Endothelial cell of umbilical vein (primary cell): ENCODE results near the gene ARRB1. TPM values are rescaled to one million over a fixed set of nuclear protein-coding genes. Genes with fewer than 3 reads are reported as not detected.

Experiments used
- BruUV-seq: library from RNA; stranded (reverse); fragments of 400-500 nt; replicated peaks from 2 replicates; lab custom pipeline; 2021; lab: Mats Ljungman, UMichigan
- CTCF ChIA-PET: fragments of 300-600, 350-600 bp; sonication (Branson Sonifier 250); formaldehyde crosslinking; loops from one replicate; lab custom pipeline; 2021; ENCODE audit warnings: antibody characterized with exemption, inconsistent platforms; lab: Charles Lee
- POLR2A ChIA-PET: fragments of 300-600, 350-600 bp; sonication (Branson Sonifier 250); formaldehyde crosslinking; loops from one replicate; lab custom pipeline; 2021; ENCODE audit warnings: antibody characterized with exemption, inconsistent platforms; lab: Charles Lee
- DNase-seq: peaks from one replicate; pipeline ENCODE4 v3.0.0-alpha.2; 2011; ENCODE audit warnings: low read depth, low spot score
- FAIRE-seq: peaks from 2 replicates; lab custom pipeline; 2011; peaks lifted over from hg19 to GRCh38; lab: Jason Lieb, UNC
- H2AFZ ChIP-seq: 2 replicates; pipeline ENCODE4 v1.6.0; 2012; ENCODE audit warnings: low read depth, low read length, control low read depth, inconsistent platforms
- H3K27ac ChIP-seq: 2 replicates; pipeline ENCODE4 v1.5.1; 2011; ENCODE audit warnings: low read depth, mild to moderate bottlenecking, control low read depth, low read length, moderate library complexity; ENCODE audit not compliant: insufficient read depth
- H3K27me3 ChIP-seq, 2 experiments: 2 replicates each; pipeline versions ENCODE4 v1.6.0 to v1.6.1; 2011; ENCODE audit warnings: low read length in 2 of 2, mixed read lengths in 1 of 2; ENCODE audit not compliant: control insufficient read depth in 2 of 2, insufficient read depth in 2 of 2
- H3K36me3 ChIP-seq, 2 experiments: 2 replicates in 1 of 2; 3 replicates in 1 of 2; pipeline ENCODE4 v1.5.1; 2011; ENCODE audit warnings: low read length in 2 of 2, mild to moderate bottlenecking in 1 of 2, moderate library complexity in 1 of 2; ENCODE audit not compliant: control insufficient read depth in 2 of 2, insufficient read depth in 2 of 2; ENCODE audit errors: extremely low read depth in 1 of 2
- H3K4me1 ChIP-seq: 3 replicates; pipeline ENCODE4 v1.5.1; 2011; ENCODE audit warnings: mild to moderate bottlenecking, low read length; ENCODE audit not compliant: control insufficient read depth, insufficient read depth; ENCODE audit errors: extremely low read depth
- H3K4me2 ChIP-seq: 2 replicates; pipeline ENCODE4 v1.6.1; 2011; ENCODE audit warnings: low read length, control low read depth, mixed read lengths; ENCODE audit not compliant: insufficient read depth
- H3K4me3 ChIP-seq, 3 experiments: fragments of 200-600 bp in 1 of 3; sonication (generic), shearing (Covaris generic) in 1 of 3; replicated peaks in 1 of 3; 2 replicates each; pipeline ENCODE4 v1.5.1; 2011 to 2016; ENCODE audit warnings: control low read depth in 3 of 3, low read length in 3 of 3, mild to moderate bottlenecking in 2 of 3, inconsistent platforms in 1 of 3, low read depth in 1 of 3, moderate library complexity in 1 of 3; ENCODE audit not compliant: insufficient read depth in 1 of 3
- H3K79me2 ChIP-seq: 2 replicates; pipeline ENCODE4 v1.6.0; 2012; ENCODE audit warnings: low read length, inconsistent platforms; ENCODE audit not compliant: control insufficient read depth, insufficient read depth
- H3K9ac ChIP-seq: replicated peaks from 2 replicates; pipeline ENCODE3; 2011; ENCODE audit warnings: low read length, control low read depth; ENCODE audit not compliant: insufficient read depth; ENCODE audit errors: extremely low read depth
- H3K9me1 ChIP-seq: replicated peaks from 3 replicates; pipeline ENCODE4 v1.6.0; 2011; ENCODE audit warnings: mild to moderate bottlenecking, low read length; ENCODE audit not compliant: control insufficient read depth, insufficient read depth; ENCODE audit errors: extremely low read depth
- H3K9me3 ChIP-seq: replicated peaks from 2 replicates; pipeline ENCODE4 v1.5.1; 2012; ENCODE audit warnings: low read length, inconsistent platforms; ENCODE audit not compliant: control insufficient read depth, insufficient read depth
- H4K20me1 ChIP-seq: replicated peaks from 2 replicates; pipeline ENCODE3; 2011; ENCODE audit warnings: mild to moderate bottlenecking, low read length; ENCODE audit not compliant: control insufficient read depth, insufficient read depth; ENCODE audit errors: extremely low read depth
- CTCF ChIP-seq, 2 donors: IDR thresholded peaks; 1 replicate in 1 of 2; 2 replicates in 1 of 2; pipeline ENCODE4 v1.5.1; 2011; ENCODE audit warnings: low read length in 2 of 2, mild to moderate bottlenecking in 2 of 2, moderate library complexity in 2 of 2, control low read depth in 1 of 2, inconsistent platforms in 1 of 2, low read depth in 1 of 2; ENCODE audit not compliant: insufficient read depth in 1 of 2; ENCODE audit errors: extremely low read depth in 1 of 2
- EZH2 ChIP-seq: IDR thresholded peaks from 2 replicates; pipeline ENCODE4 v1.6.1; 2012; ENCODE audit warnings: borderline replicate concordance, low read depth, mild to moderate bottlenecking, moderate library complexity, low read length, inconsistent platforms; ENCODE audit not compliant: severe bottlenecking
- FOS ChIP-seq: IDR thresholded peaks from 2 replicates; pipeline ENCODE4 v1.6.1; 2011; ENCODE audit warnings: mild to moderate bottlenecking, low read length, moderate library complexity, borderline replicate concordance; ENCODE audit not compliant: insufficient read depth
- GATA2 ChIP-seq: IDR thresholded peaks from 2 replicates; pipeline ENCODE4 v1.7.0; 2011; ENCODE audit warnings: low read depth, mild to moderate bottlenecking, moderate library complexity, mixed read lengths, low read length; ENCODE audit not compliant: insufficient read length, insufficient read depth
- JUN ChIP-seq: IDR thresholded peaks from 2 replicates; pipeline ENCODE4 v1.6.1; 2011; ENCODE audit warnings: borderline replicate concordance, low read depth; ENCODE audit not compliant: insufficient read length, insufficient read depth
- MAX ChIP-seq: IDR thresholded peaks from 2 replicates; pipeline ENCODE4 v1.6.1; 2011; ENCODE audit not compliant: insufficient read depth, insufficient read length
- MYC ChIP-seq: IDR thresholded peaks from one replicate; pipeline ENCODE4 v1.6.1; 2011; ENCODE audit warnings: mild to moderate bottlenecking, low read depth, low read length
- POLR2A ChIP-seq: IDR thresholded peaks from 2 replicates; pipeline ENCODE4 v1.6.1; 2012; ENCODE audit warnings: low read depth, mild to moderate bottlenecking, control low read depth, low read length
- POLR2AphosphoS5 ChIP-seq: IDR thresholded peaks from 2 replicates; pipeline ENCODE4 v1.6.1; 2012; ENCODE audit warnings: low read depth, mild to moderate bottlenecking, control low read depth, low read length, moderate library complexity; ENCODE audit not compliant: insufficient read depth
- dilution Hi-C: fragments of 300-500 bp; cut with MboI; formaldehyde crosslinking; loops from one replicate; pipeline ENCODE4 v1.15.0; 2019; ENCODE audit warnings: low sequenced_read_pairs; ENCODE audit not compliant: extremely low pct_ligation_motif_present
- intact Hi-C: fragments of 100-400 bp; cut with micrococcal nuclease; formaldehyde crosslinking; loops from one replicate; pipeline ENCODE4 v1.10.0; 2022
- polyA plus RNA-seq, 4 experiments: library from polyadenylated mRNA; depleted of rRNA in 3 of 4; stranded (reverse) in 3 of 4; unstranded in 1 of 4; fragments of >200 nt; gene quantifications; 2 replicates each; pipeline versions ENCODE4 v1.2.1 to v1.2.3, GENCODE V29; 2011 to 2012; ENCODE audit warnings: missing spikeins in 1 of 4
- total RNA-seq: library from RNA; stranded (reverse); gene quantifications from 2 replicates; pipeline ENCODE4 v1.2.3, GENCODE V29; 2021

Gene ARRB1
- total and polyA plus RNA-seq, 2 donors (not counting 3 experiments of a cell fraction or from before 2014, with no cell fraction given): 63.9 to 92.6 TPM

GRCh38 chr11:75356613-75357012 is 5.2 kb upstream of the ARRB1 start:
- H3K4me1 ChIP-seq: peaks cover 20% of the 10 kb centered on the region
- intact Hi-C loops: no loop called here

GRCh38 chr11:75355051-75355450 is 3.6 kb upstream of the ARRB1 start:
- no peaks in the 10 kb centered on the region for H3K9me3 ChIP-seq
- no peaks in the 10 kb centered on the region for H3K27me3 ChIP-seq
- no peak for TF ChIP-seq GATA2
- no peak for TF ChIP-seq EZH2
- TF ChIP-seq FOS: no peak
- no peak for TF ChIP-seq CTCF (IDR thresholded peaks at IDR 0.05; ENCODE audit: extremely low read depth in 1 of 2, insufficient read depth in 1 of 2, low read depth in 1 of 2, low read length in 2 of 2)
- no peak for TF ChIP-seq MAX
- FAIRE-seq: no peak
- no peak overlapping the region for H2AFZ ChIP-seq
- no peak overlapping the region for H3K4me2 ChIP-seq
- no peaks in the 10 kb centered on the region for H3K9me1 ChIP-seq
- no peak for DNase-seq
- ChIA-PET POLR2A (interaction anchor here (1.5 kb wide), 1 partner anchor 13 kb away, joined by 3 read pairs; no protein-coding TSS in a partner anchor), CTCF (interaction anchor here (0.7 to 1.3 kb wide), 3 partner anchors 15 to 31 kb away, joined by 3 read pairs; no protein-coding TSS in a partner anchor)
- H3K4me3 ChIP-seq: no peak overlapping the region
- no peaks in the 10 kb centered on the region for H3K36me3 ChIP-seq
- H4K20me1 ChIP-seq: no peaks in the 10 kb centered on the region
- H3K79me2 ChIP-seq: peaks cover under 1% of the 10 kb centered on the region
- no peak overlapping the region for H3K9ac ChIP-seq
- BruUV-seq: no TSS peak
- dilution Hi-C loops: no loop called here
- H3K27ac ChIP-seq: no peak overlapping the region
- H3K4me1 ChIP-seq: peaks cover 21% of the 10 kb centered on the region
- intact Hi-C loops: no loop called here

More at GRCh38 chr11:75356613-75357012, 5.2 kb upstream of the ARRB1 start:
- TF ChIP-seq MAX: no peak
- no peak for TF ChIP-seq MYC
- peak; percentile 37 for TF ChIP-seq POLR2A
- peak; percentile 6 for TF ChIP-seq JUN
- peak; percentile 66 for TF ChIP-seq POLR2AphosphoS5
- FAIRE-seq (peak; percentile 59), DNase-seq (peak; percentile 45)
- ChIA-PET POLR2A (interaction anchor here (0.6 kb wide), 1 partner anchor 10 kb away, joined by 4 read pairs; no protein-coding TSS in a partner anchor), CTCF (interaction anchor here (1.1 to 1.7 kb wide), 5 partner anchors 9 to 76 kb away, joined by 3 to 7 read pairs (median 3); no protein-coding TSS in a partner anchor)
- Histone ChIP-seq H3K4me3 (no peak overlapping the region), H3K36me3 (no peaks in the 10 kb centered on the region), H4K20me1 (no peaks in the 10 kb centered on the region), H3K9me1 (no peaks in the 10 kb centered on the region), H3K4me2 (no peak overlapping the region), H3K9me3 (no peaks in the 10 kb centered on the region), H3K79me2 (no peaks in the 10 kb centered on the region), H3K27ac (peak overlapping the region; percentile 20), H2AFZ (no peak overlapping the region), H3K27me3 (no peaks in the 10 kb centered on the region), H3K9ac (no peak overlapping the region)
- no TSS peak for BruUV-seq
- dilution Hi-C loops: no loop called here
